Keratinocyte (primary cell): ENCODE data around the gene AGPS.

ENCODE experiments used
- EZH2 ChIP-seq: IDR thresholded peaks from one replicate; pipeline ENCODE4 v1.6.1; 2012; ENCODE audit warnings: inconsistent platforms, mild to moderate bottlenecking, low read length, moderate library complexity
- TF ChIP-seq, protein P1 (sequence below), 3 experiments: IDR thresholded peaks in 1 of 3; conservative IDR thresholded peaks in 1 of 3; optimal IDR thresholded peaks in 1 of 3; 2 replicates in 2 of 3; 3 replicates in 1 of 3; pipeline versions ENCODE3 to v1.5.1; 2011; ENCODE audit warnings: low read length in 3 of 3, mild to moderate bottlenecking in 3 of 3, moderate library complexity in 2 of 3, control low read depth in 1 of 3, inconsistent platforms in 1 of 3; ENCODE audit not compliant: insufficient read depth in 2 of 3; ENCODE audit errors: extremely low read depth in 1 of 3

GRCh38 chr2:177547122-177547521 lies 154.5 kb downstream of the AGPS start:
- TF ChIP-seq, protein P1, sequence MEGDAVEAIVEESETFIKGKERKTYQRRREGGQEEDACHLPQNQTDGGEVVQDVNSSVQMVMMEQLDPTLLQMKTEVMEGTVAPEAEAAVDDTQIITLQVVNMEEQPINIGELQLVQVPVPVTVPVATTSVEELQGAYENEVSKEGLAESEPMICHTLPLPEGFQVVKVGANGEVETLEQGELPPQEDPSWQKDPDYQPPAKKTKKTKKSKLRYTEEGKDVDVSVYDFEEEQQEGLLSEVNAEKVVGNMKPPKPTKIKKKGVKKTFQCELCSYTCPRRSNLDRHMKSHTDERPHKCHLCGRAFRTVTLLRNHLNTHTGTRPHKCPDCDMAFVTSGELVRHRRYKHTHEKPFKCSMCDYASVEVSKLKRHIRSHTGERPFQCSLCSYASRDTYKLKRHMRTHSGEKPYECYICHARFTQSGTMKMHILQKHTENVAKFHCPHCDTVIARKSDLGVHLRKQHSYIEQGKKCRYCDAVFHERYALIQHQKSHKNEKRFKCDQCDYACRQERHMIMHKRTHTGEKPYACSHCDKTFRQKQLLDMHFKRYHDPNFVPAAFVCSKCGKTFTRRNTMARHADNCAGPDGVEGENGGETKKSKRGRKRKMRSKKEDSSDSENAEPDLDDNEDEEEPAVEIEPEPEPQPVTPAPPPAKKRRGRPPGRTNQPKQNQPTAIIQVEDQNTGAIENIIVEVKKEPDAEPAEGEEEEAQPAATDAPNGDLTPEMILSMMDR (optimal IDR thresholded peaks at IDR 0.05 in 1 of 3, IDR thresholded peaks at IDR 0.05 in 1 of 3, conservative IDR thresholded peaks at IDR 0.05 in 1 of 3; ENCODE audit: extremely low read depth in 1 of 3, insufficient read depth in 2 of 3, low read length in 3 of 3), result no peak
- TF ChIP-seq EZH2, result no peak
